NB4 (cell line): ENCODE measurements around the gene ZBTB49.

Experiments
- MAX ChIP-seq: IDR thresholded peaks from 2 replicates; pipeline ENCODE4 v1.6.1; 2011; ENCODE audit warnings: low read depth, low read length
- MYC ChIP-seq: IDR thresholded peaks from 2 replicates; pipeline ENCODE4 v1.6.1; 2011; ENCODE audit warnings: low read depth, low read length
- POLR2A ChIP-seq: IDR thresholded peaks from 2 replicates; pipeline ENCODE4 v1.6.1; 2011; ENCODE audit warnings: mild to moderate bottlenecking; ENCODE audit not compliant: insufficient read length; ENCODE audit errors: extremely low read depth
- TF ChIP-seq, protein P1 (sequence below): IDR thresholded peaks from one replicate; pipeline ENCODE4 v1.5.1; 2012; ENCODE audit warnings: low read depth, low read length

DNA sequence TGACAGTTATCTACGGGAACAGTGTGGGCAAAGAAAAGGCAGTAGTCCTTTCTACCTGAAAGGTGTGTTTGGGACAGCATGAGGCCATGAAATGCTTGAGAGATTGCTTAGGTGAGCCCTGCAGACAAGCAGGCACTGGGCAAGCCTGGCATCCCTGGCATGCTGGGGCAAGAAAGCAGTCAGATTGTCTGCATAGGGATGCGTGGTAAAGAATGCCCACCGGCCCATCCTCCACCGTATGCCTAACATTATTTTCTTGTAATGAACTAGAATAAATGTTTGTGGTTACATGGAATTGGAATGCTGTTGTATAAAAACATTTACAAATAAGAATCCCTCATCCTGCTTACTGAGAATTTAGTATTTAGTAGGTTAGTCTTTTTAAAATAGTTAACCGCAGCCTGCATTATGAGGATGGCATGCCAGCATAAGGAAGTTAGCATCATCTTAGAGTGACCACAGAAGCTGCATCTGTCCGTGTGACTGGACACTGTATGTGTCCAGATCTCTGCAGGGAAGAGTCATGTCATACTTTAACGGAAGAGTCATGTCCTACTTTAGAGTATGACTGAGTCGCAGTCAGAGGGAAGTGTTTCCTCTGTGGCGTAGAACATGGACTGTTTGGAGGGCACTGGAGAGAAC is 18.9 kb downstream of the ZBTB49 start:
- TF ChIP-seq MAX: no peak
- TF ChIP-seq POLR2A: no peak
- TF ChIP-seq, protein P1, sequence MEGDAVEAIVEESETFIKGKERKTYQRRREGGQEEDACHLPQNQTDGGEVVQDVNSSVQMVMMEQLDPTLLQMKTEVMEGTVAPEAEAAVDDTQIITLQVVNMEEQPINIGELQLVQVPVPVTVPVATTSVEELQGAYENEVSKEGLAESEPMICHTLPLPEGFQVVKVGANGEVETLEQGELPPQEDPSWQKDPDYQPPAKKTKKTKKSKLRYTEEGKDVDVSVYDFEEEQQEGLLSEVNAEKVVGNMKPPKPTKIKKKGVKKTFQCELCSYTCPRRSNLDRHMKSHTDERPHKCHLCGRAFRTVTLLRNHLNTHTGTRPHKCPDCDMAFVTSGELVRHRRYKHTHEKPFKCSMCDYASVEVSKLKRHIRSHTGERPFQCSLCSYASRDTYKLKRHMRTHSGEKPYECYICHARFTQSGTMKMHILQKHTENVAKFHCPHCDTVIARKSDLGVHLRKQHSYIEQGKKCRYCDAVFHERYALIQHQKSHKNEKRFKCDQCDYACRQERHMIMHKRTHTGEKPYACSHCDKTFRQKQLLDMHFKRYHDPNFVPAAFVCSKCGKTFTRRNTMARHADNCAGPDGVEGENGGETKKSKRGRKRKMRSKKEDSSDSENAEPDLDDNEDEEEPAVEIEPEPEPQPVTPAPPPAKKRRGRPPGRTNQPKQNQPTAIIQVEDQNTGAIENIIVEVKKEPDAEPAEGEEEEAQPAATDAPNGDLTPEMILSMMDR: no peak
- TF ChIP-seq MYC: no peak
